ENCODE data around the gene PCCA. TPM values are rescaled to one million over a fixed set of nuclear protein-coding genes. Genes with fewer than 3 reads are reported as not detected.

Gene PCCA
- total RNA-seq, 1 experiment from 2014 or later, result 39.9 TPM

DNA sequence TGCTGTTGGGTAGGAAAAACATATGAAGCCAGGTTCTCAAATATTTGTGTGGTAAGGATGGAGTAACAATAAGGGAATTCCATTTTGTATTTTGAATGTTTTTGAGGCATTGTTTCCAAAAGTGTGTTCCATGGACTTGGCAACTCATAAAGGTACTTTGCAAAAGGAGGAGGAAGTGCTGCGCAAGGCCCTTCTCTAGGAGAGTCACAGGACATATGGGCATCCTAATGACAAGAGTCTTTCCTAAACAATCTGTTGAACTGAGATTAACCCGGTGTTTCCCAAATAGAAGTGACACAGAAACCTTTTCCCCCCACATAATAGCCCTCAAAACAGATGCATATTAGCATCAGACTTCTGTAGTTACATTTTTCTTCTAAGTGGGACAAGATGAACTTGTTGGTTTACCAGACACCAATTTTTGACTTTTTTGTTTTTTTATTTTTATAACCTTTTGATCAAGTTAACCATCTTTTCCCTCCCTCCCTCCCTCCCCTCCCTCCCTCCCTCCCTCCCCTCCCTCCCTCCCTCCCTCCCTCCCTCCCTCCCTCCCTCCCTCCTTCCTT is 209.3 kb downstream of the PCCA start:
- TF ChIP-seq, protein P1, sequence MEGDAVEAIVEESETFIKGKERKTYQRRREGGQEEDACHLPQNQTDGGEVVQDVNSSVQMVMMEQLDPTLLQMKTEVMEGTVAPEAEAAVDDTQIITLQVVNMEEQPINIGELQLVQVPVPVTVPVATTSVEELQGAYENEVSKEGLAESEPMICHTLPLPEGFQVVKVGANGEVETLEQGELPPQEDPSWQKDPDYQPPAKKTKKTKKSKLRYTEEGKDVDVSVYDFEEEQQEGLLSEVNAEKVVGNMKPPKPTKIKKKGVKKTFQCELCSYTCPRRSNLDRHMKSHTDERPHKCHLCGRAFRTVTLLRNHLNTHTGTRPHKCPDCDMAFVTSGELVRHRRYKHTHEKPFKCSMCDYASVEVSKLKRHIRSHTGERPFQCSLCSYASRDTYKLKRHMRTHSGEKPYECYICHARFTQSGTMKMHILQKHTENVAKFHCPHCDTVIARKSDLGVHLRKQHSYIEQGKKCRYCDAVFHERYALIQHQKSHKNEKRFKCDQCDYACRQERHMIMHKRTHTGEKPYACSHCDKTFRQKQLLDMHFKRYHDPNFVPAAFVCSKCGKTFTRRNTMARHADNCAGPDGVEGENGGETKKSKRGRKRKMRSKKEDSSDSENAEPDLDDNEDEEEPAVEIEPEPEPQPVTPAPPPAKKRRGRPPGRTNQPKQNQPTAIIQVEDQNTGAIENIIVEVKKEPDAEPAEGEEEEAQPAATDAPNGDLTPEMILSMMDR (IDR thresholded peaks at IDR 0.05; ENCODE audit: insufficient read depth in 1 of 2, low read depth in 1 of 2, low read length in 1 of 2, severe bottlenecking in 1 of 2, unreplicated experiment in 1 of 2), result no peak
- H3K27me3 Mint-ChIP-seq (ENCODE audit: insufficient read depth, unreplicated experiment), result no peaks in the 10 kb centered on the region
- no peak overlapping the region for H3K4me3 Mint-ChIP-seq (ENCODE audit: unreplicated experiment)
- no TSS peak for BruUV-seq (replicated peaks)
- CTCF ChIA-PET, result no interaction called here
- Histone ChIP-seq H3K27me3 (replicated peaks; ENCODE audit: control insufficient read depth, insufficient read depth, low read length) (no peaks in the 10 kb centered on the region), H3K9me3 (no peaks in the 10 kb centered on the region), H3K4me1 (no peaks in the 10 kb centered on the region), H3K36me3 (ENCODE audit: control insufficient read depth, insufficient read depth, low read length) (no peaks in the 10 kb centered on the region), H3K4me3 (ENCODE audit: low read depth, low read length) (no peak overlapping the region)
- no peaks in the 10 kb centered on the region for H3K9me3 Mint-ChIP-seq (ENCODE audit: unreplicated experiment)
- no peak overlapping the region for H3K27ac Mint-ChIP-seq (ENCODE audit: unreplicated experiment)
- POLR2A ChIA-PET, result no interaction called here
- H3K36me3 Mint-ChIP-seq (ENCODE audit: insufficient read depth, unreplicated experiment), result no peaks in the 10 kb centered on the region
- intact Hi-C loops (cut with micrococcal nuclease; ENCODE audit: unreplicated experiment), result no loop called here
- H3K4me1 Mint-ChIP-seq (ENCODE audit: low read depth, unreplicated experiment), result no peaks in the 10 kb centered on the region
- DNase-seq, result no peak

DNA sequence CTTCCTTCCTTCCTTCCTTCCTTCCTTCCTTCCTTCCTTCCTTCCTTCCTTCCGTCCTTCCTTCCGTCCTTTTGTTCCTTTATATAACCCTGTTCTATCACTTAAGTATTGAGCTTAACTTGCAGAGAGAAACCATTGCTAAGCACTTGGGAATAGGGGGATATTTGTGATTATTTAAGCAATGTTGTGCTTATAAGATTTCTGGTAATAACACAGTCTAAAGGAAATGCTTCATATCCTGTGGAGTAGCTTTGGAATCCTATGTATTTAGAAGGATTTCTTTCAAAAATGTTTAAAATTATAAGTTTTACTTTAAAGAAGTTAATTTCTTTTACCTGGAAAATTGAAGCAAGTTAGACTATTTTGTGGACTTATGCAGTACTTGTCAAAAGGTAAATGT is 209.8 kb downstream of the PCCA start:
- Histone ChIP-seq H3K27me3 (replicated peaks; ENCODE audit: control insufficient read depth, insufficient read depth, low read length) (no peaks in the 10 kb centered on the region), H3K9me3 (no peaks in the 10 kb centered on the region), H3K4me1 (no peaks in the 10 kb centered on the region), H3K4me3 (ENCODE audit: low read depth, low read length) (no peak overlapping the region), H3K36me3 (ENCODE audit: control insufficient read depth, insufficient read depth, low read length) (no peaks in the 10 kb centered on the region)
- BruUV-seq (replicated peaks), result no TSS peak
- no peaks in the 10 kb centered on the region for H3K4me1 Mint-ChIP-seq (ENCODE audit: low read depth, unreplicated experiment)
- no peaks in the 10 kb centered on the region for H3K27me3 Mint-ChIP-seq (ENCODE audit: insufficient read depth, unreplicated experiment)
- no peaks in the 10 kb centered on the region for H3K36me3 Mint-ChIP-seq (ENCODE audit: insufficient read depth, unreplicated experiment)
- CTCF ChIA-PET, result no interaction called here
- POLR2A ChIA-PET, result no interaction called here
- no peaks in the 10 kb centered on the region for H3K9me3 Mint-ChIP-seq (ENCODE audit: unreplicated experiment)
- intact Hi-C loops (cut with micrococcal nuclease; ENCODE audit: unreplicated experiment), result no loop called here
- no peak for DNase-seq
- H3K27ac Mint-ChIP-seq (ENCODE audit: unreplicated experiment), result no peak overlapping the region
- TF ChIP-seq, protein P1 (IDR thresholded peaks at IDR 0.05; ENCODE audit: insufficient read depth in 1 of 2, low read depth in 1 of 2, low read length in 1 of 2, severe bottlenecking in 1 of 2, unreplicated experiment in 1 of 2), result no peak
- no peak overlapping the region for H3K4me3 Mint-ChIP-seq (ENCODE audit: unreplicated experiment)

DNA sequence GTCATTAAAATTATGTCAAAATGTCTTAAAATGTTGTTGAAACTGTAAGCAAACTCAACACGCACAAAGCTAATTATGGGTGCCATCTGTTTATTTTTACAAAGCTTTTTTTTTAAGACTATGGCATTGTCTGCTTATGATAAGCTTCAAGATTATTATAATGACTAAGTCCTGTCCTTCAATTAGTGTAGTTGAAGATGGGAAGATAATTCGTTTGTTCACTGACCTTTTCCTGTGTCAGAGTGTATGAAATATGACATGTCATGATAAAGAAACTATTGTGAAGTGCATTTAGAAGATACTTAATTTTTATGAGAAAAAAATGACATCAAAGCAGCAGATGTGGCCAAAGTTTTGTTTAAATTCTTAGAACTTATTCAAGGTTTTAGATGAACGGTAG is 211.3 kb downstream of the PCCA start:
- Histone ChIP-seq H3K27me3 (replicated peaks; ENCODE audit: control insufficient read depth, insufficient read depth, low read length) (no peaks in the 10 kb centered on the region), H3K9me3 (no peaks in the 10 kb centered on the region), H3K4me3 (ENCODE audit: low read depth, low read length) (no peak overlapping the region), H3K4me1 (no peaks in the 10 kb centered on the region), H3K36me3 (ENCODE audit: control insufficient read depth, insufficient read depth, low read length) (no peaks in the 10 kb centered on the region)
- intact Hi-C loops (cut with micrococcal nuclease; ENCODE audit: unreplicated experiment), result no loop called here
- no peak overlapping the region for H3K4me3 Mint-ChIP-seq (ENCODE audit: unreplicated experiment)
- H3K27ac Mint-ChIP-seq (ENCODE audit: unreplicated experiment), result no peak overlapping the region
- no peaks in the 10 kb centered on the region for H3K4me1 Mint-ChIP-seq (ENCODE audit: low read depth, unreplicated experiment)
- no peak for DNase-seq
- POLR2A ChIA-PET, result no interaction called here
- TF ChIP-seq, protein P1 (IDR thresholded peaks at IDR 0.05; ENCODE audit: insufficient read depth in 1 of 2, low read depth in 1 of 2, low read length in 1 of 2, severe bottlenecking in 1 of 2, unreplicated experiment in 1 of 2), result no peak
- CTCF ChIA-PET, result no interaction called here
- H3K9me3 Mint-ChIP-seq (ENCODE audit: unreplicated experiment), result no peaks in the 10 kb centered on the region
- no peaks in the 10 kb centered on the region for H3K27me3 Mint-ChIP-seq (ENCODE audit: insufficient read depth, unreplicated experiment)
- no peaks in the 10 kb centered on the region for H3K36me3 Mint-ChIP-seq (ENCODE audit: insufficient read depth, unreplicated experiment)
- BruUV-seq (replicated peaks), result no TSS peak
